ENCODE results near the gene NRXN3.

NRXN3 gene

GRCh38 chr14:79274641-79275291 is 1104.6 kb downstream of the NRXN3 start:
- CTCF ChIA-PET: interaction anchor here (0.6 to 1.2 kb wide), 4 partner anchors 15 to 227 kb away, joined by 3 to 5 read pairs (median 3); no protein-coding TSS in a partner anchor
- no peaks in the 10 kb centered on the region for H3K9me3 ChIP-seq (ENCODE audit: control insufficient read depth, insufficient read depth, low read depth, low read length)
- POLR2A ChIA-PET: no interaction called here

GRCh38 chr14:79275292-79275655 is 1105.1 kb downstream of the NRXN3 start:
- CTCF ChIA-PET: interaction anchor here (0.7 to 1.2 kb wide), 2 partner anchors 16 to 120 kb away, joined by 3 to 5 read pairs; no protein-coding TSS in a partner anchor
- no peaks in the 10 kb centered on the region for H3K9me3 ChIP-seq (ENCODE audit: control insufficient read depth, insufficient read depth, low read depth, low read length)

More at GRCh38 chr14:79274641-79275291, 1104.6 kb downstream of the NRXN3 start:
- H3K27ac ChIP-seq (ENCODE audit: extremely low read depth, low read depth, low read length): no peak overlapping the region
- no peak overlapping the region for H3K4me3 ChIP-seq (ENCODE audit: low read depth, low read length)
- no peaks in the 10 kb centered on the region for H3K36me3 ChIP-seq (ENCODE audit: control insufficient read depth in 2 of 2, insufficient read depth in 1 of 2, low read length in 2 of 2)
- TF ChIP-seq ZBTB8A (tag by site-specific recombination; IDR thresholded peaks at IDR 0.05): peak; percentile 50; the same call in 1 of the 2 replicates
- TF ChIP-seq ZNF629 (tag by site-specific recombination; IDR thresholded peaks at IDR 0.05): no peak
- peak; percentile 86 for TF ChIP-seq ZNF843 (tag by site-specific recombination; IDR thresholded peaks at IDR 0.05)
- no peak for TF ChIP-seq ZNF670 (tag by site-specific recombination; IDR thresholded peaks at IDR 0.05; ENCODE audit: low read depth)
- TF ChIP-seq ZNF624 (tag by site-specific recombination; IDR thresholded peaks at IDR 0.05): no peak
- peak; percentile 46; the same call in 1 of the 2 replicates for TF ChIP-seq TCF7L2 (IDR thresholded peaks at IDR 0.05; ENCODE audit: borderline replicate concordance, low read depth, low read length)
- 0 out of 2 replicates have a peak, but pooled peaks have one; percentile 31 for TF ChIP-seq PRDM4 (tag by site-specific recombination; IDR thresholded peaks at IDR 0.05)
- peak; percentile 84 for TF ChIP-seq FEZF1 (tag by site-specific recombination; IDR thresholded peaks at IDR 0.05)
- TF ChIP-seq PRDM6 (tag by site-specific recombination; IDR thresholded peaks at IDR 0.05): peak; percentile 50
- no peak for TF ChIP-seq ZNF677 (tag by site-specific recombination; IDR thresholded peaks at IDR 0.05)
- no peak for TF ChIP-seq YY1 (tag by site-specific recombination; IDR thresholded peaks at IDR 0.05)
- 0 out of 2 replicates have a peak, but pooled peaks have one; percentile 16 for TF ChIP-seq ZEB2 (tag by site-specific recombination; IDR thresholded peaks at IDR 0.05)
- TF ChIP-seq ZXDB (tag by site-specific recombination; IDR thresholded peaks at IDR 0.05): 0 out of 2 replicates have a peak, but pooled peaks have one; percentile 20
- peaks cover 16% of the 10 kb centered on the region for H3K4me1 ChIP-seq (ENCODE audit: control insufficient read depth, insufficient read depth, low read length)

More at GRCh38 chr14:79275292-79275655, 1105.1 kb downstream of the NRXN3 start:
- Histone ChIP-seq H3K36me3 (ENCODE audit: control insufficient read depth in 2 of 2, insufficient read depth in 1 of 2, low read length in 2 of 2) (no peaks in the 10 kb centered on the region), H3K4me1 (ENCODE audit: control insufficient read depth, insufficient read depth, low read length) (peaks cover 16% of the 10 kb centered on the region), H3K27ac (ENCODE audit: extremely low read depth, low read depth, low read length) (no peak overlapping the region), H3K4me3 (ENCODE audit: low read depth, low read length) (no peak overlapping the region)
- TF ChIP-seq FEZF1 (tag by site-specific recombination; IDR thresholded peaks at IDR 0.05) (0 out of 2 replicates have a peak, but pooled peaks have one; percentile 47), ZNF544 (tag by site-specific recombination; IDR thresholded peaks at IDR 0.05) (no peak), ZBTB17 (tag by site-specific recombination; IDR thresholded peaks at IDR 0.05) (no peak), ZEB2 (tag by site-specific recombination; IDR thresholded peaks at IDR 0.05) (0 out of 2 replicates have a peak, but pooled peaks have one; percentile 1), PRDM4 (tag by site-specific recombination; IDR thresholded peaks at IDR 0.05) (0 out of 2 replicates have a peak, but pooled peaks have one; percentile 1)
- POLR2A ChIA-PET: no interaction called here
